ENCODE data around the gene DNER.

GRCh38 chr2:229620289-229620688 is 94.1 kb downstream of the DNER start:
- TF ChIP-seq, protein P1, sequence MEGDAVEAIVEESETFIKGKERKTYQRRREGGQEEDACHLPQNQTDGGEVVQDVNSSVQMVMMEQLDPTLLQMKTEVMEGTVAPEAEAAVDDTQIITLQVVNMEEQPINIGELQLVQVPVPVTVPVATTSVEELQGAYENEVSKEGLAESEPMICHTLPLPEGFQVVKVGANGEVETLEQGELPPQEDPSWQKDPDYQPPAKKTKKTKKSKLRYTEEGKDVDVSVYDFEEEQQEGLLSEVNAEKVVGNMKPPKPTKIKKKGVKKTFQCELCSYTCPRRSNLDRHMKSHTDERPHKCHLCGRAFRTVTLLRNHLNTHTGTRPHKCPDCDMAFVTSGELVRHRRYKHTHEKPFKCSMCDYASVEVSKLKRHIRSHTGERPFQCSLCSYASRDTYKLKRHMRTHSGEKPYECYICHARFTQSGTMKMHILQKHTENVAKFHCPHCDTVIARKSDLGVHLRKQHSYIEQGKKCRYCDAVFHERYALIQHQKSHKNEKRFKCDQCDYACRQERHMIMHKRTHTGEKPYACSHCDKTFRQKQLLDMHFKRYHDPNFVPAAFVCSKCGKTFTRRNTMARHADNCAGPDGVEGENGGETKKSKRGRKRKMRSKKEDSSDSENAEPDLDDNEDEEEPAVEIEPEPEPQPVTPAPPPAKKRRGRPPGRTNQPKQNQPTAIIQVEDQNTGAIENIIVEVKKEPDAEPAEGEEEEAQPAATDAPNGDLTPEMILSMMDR (IDR thresholded peaks at IDR 0.05; ENCODE audit: low read depth, low read length): no peak
- TF ChIP-seq EZH2phosphoT487 (IDR thresholded peaks at IDR 0.05; ENCODE audit: low read depth): no peak

Data from OCI-LY3 (cell line).